Ishikawa (cell line): Measurements from ENCODE around the gene PRCC.

Experiments used
- CEBPB ChIP-seq: IDR thresholded peaks from 2 replicates; pipeline ENCODE4 v1.6.1; 2012
- NFIC ChIP-seq: IDR thresholded peaks from 2 replicates; pipeline ENCODE4 v1.6.1; 2012
- RAD21 ChIP-seq: IDR thresholded peaks from 2 replicates; pipeline ENCODE4 v1.6.1; 2012; ENCODE audit warnings: low read depth
- REST ChIP-seq: IDR thresholded peaks from 2 replicates; pipeline ENCODE4 v1.6.1; 2012; ENCODE audit warnings: low read depth, mild to moderate bottlenecking
- TAF1 ChIP-seq: IDR thresholded peaks from 2 replicates; pipeline ENCODE4 v1.6.1; 2012; ENCODE audit warnings: low read depth, mild to moderate bottlenecking

- TF ChIP-seq REST (no peak), NFIC (no peak), CEBPB (no peak), TAF1 (no peak), RAD21 (no peak)
Observed at GRCh38 chr1:156743367-156744302, 23.7 kb upstream of the PRCC start.
